IgD-negative memory B cell (primary cell): Measurements from ENCODE around the gene KDM6B. TPM values are rescaled to one million over a fixed set of nuclear protein-coding genes. Genes with fewer than 3 reads are reported as not detected.
"Not testable (repeated sequence)": the region's sequence is repeated elsewhere in the genome, so short reads cannot be mapped to it uniquely, and the experiment has no call there.

ENCODE experiments used
- H3K27ac Mint-ChIP-seq, 3 donors: one replicate each; pipeline ENCODE4 v1.8.0; 2020 to 2022; ENCODE audit warnings: mild to moderate bottlenecking in 3 of 3, mixed read lengths in 3 of 3, moderate library complexity in 1 of 3
- H3K27me3 Mint-ChIP-seq: one replicate; pipeline ENCODE4 v1.8.0; 2021; ENCODE audit warnings: mixed read lengths
- H3K36me3 Mint-ChIP-seq: one replicate; pipeline ENCODE4 v1.8.0; 2020; ENCODE audit warnings: mild to moderate bottlenecking, mixed read lengths
- H3K4me1 Mint-ChIP-seq, 3 donors: one replicate each; pipeline ENCODE4 v1.8.0; 2020 to 2022; ENCODE audit warnings: mixed read lengths in 3 of 3, mild to moderate bottlenecking in 1 of 3
- H3K4me3 Mint-ChIP-seq, 4 donors: one replicate each; pipeline ENCODE4 v1.8.0; 2020 to 2022; ENCODE audit warnings: mild to moderate bottlenecking in 4 of 4, mixed read lengths in 4 of 4, moderate library complexity in 3 of 4
- H3K9me3 Mint-ChIP-seq, 3 donors: one replicate each; pipeline ENCODE4 v1.8.0; 2020 to 2021; ENCODE audit warnings: mixed read lengths in 3 of 3, mild to moderate bottlenecking in 1 of 3
- polyA plus RNA-seq: library from polyadenylated mRNA; unstranded; fragments of 300-500 nt; fragmentation: Illumina TruSeq; gene quantifications from one replicate; pipeline ENCODE4 v1.2.3, GENCODE V29; 2021

Gene KDM6B
- polyA plus RNA-seq = 1.9 TPM

- Mint-ChIP-seq H3K27ac (peak within 1 kb of the TSS; percentile 99 to 100 (median 99)), H3K36me3 (no peaks in the 10 kb centered on the region), H3K4me1 (peaks cover 18 to 29% (median 25%) of the 10 kb centered on the region in 3 donors), H3K4me3 (peak within 1 kb of the TSS; percentile 93 to 100 (median 97)), H3K9me3 (no peaks in the 10 kb centered on the region), H3K27me3 (peaks cover 18% of the 10 kb centered on the region)
These were observed at the start of gene KDM6B for GRCh38 chr17:7833795-7834541. KDM6B (plus strand) TSS chr17:7834217; CDS start chr17:7845555, 11,338 bp downstream.

- H3K27ac Mint-ChIP-seq = no peak overlapping the region
- peaks cover 0 to 2% (median 0%) of the 10 kb centered on the region in 3 donors for H3K4me1 Mint-ChIP-seq
- H3K9me3 Mint-ChIP-seq = peaks cover 0 to 3% (median 0%) of the 10 kb centered on the region in 3 donors
- no peak overlapping the region for H3K4me3 Mint-ChIP-seq
- H3K27me3 Mint-ChIP-seq = peaks cover 11% of the 10 kb centered on the region
- no peaks in the 10 kb centered on the region for H3K36me3 Mint-ChIP-seq
These were observed 47.2 kb upstream of the KDM6B start for GRCh38 chr17:7786866-7787265.

GRCh38 chr17:7789131-7789530 lies 44.9 kb upstream of the KDM6B start:
- H3K9me3 Mint-ChIP-seq = no peaks in the 10 kb centered on the region
- no peak overlapping the region for H3K4me3 Mint-ChIP-seq
- H3K27me3 Mint-ChIP-seq = peaks cover 6% of the 10 kb centered on the region
- H3K27ac Mint-ChIP-seq = no peak overlapping the region
- no peaks in the 10 kb centered on the region for H3K36me3 Mint-ChIP-seq
- no peaks in the 10 kb centered on the region for H3K4me1 Mint-ChIP-seq

GRCh38 chr17:7790150-7790549 lies 43.9 kb upstream of the KDM6B start:
- Mint-ChIP-seq H3K27me3 (peaks cover 3% of the 10 kb centered on the region), H3K36me3 (no peaks in the 10 kb centered on the region)

GRCh38 chr17:7792611-7793010 lies 41.4 kb upstream of the KDM6B start:
- no peak overlapping the region for H3K27ac Mint-ChIP-seq

More at GRCh38 chr17:7790150-7790549, 43.9 kb upstream of the KDM6B start:
- H3K4me3 Mint-ChIP-seq = no peak overlapping the region
- no peak overlapping the region for H3K27ac Mint-ChIP-seq
- no peaks in the 10 kb centered on the region for H3K4me1 Mint-ChIP-seq
- H3K9me3 Mint-ChIP-seq = no peaks in the 10 kb centered on the region

GRCh38 chr17:7794075-7794663 lies 39.8 kb upstream of the KDM6B start:
- H3K9me3 Mint-ChIP-seq = no peaks in the 10 kb centered on the region

More at GRCh38 chr17:7792611-7793010, 41.4 kb upstream of the KDM6B start:
- peaks cover 4% of the 10 kb centered on the region for H3K27me3 Mint-ChIP-seq
- no peaks in the 10 kb centered on the region for H3K4me1 Mint-ChIP-seq
- no peaks in the 10 kb centered on the region for H3K9me3 Mint-ChIP-seq
- H3K36me3 Mint-ChIP-seq = no peaks in the 10 kb centered on the region
- H3K4me3 Mint-ChIP-seq = no peak overlapping the region

GRCh38 chr17:7797976-7798375 lies 36.0 kb upstream of the KDM6B start:
- peaks cover 18% of the 10 kb centered on the region for H3K27me3 Mint-ChIP-seq
- no peak overlapping the region for H3K4me3 Mint-ChIP-seq
- H3K36me3 Mint-ChIP-seq = no peaks in the 10 kb centered on the region
- H3K4me1 Mint-ChIP-seq = peaks cover 0 to 3% (median 2%) of the 10 kb centered on the region in 3 donors
- no peaks in the 10 kb centered on the region for H3K9me3 Mint-ChIP-seq
- H3K27ac Mint-ChIP-seq = no peak overlapping the region

More at GRCh38 chr17:7794075-7794663, 39.8 kb upstream of the KDM6B start:
- Mint-ChIP-seq H3K27ac (peak overlapping the region in 1 of 3 donors; percentile 91), H3K27me3 (peaks cover 13% of the 10 kb centered on the region), H3K36me3 (no peaks in the 10 kb centered on the region), H3K4me3 (peak overlapping the region in 1 of 4 donors; percentile 28), H3K4me1 (no peaks in the 10 kb centered on the region)

GRCh38 chr17:7798839-7799238 lies 35.2 kb upstream of the KDM6B start:
- H3K27me3 Mint-ChIP-seq = peaks cover 22% of the 10 kb centered on the region
- H3K36me3 Mint-ChIP-seq = no peaks in the 10 kb centered on the region
- peaks cover 0 to 5% (median 2%) of the 10 kb centered on the region in 3 donors for H3K4me1 Mint-ChIP-seq
- no peak overlapping the region for H3K27ac Mint-ChIP-seq
- H3K9me3 Mint-ChIP-seq = no peaks in the 10 kb centered on the region
- H3K4me3 Mint-ChIP-seq = no peak overlapping the region

GRCh38 chr17:7803981-7804380 lies 30.0 kb upstream of the KDM6B start:
- Mint-ChIP-seq H3K27ac (no peak overlapping the region), H3K9me3 (no peaks in the 10 kb centered on the region), H3K4me1 (peaks cover 0 to 5% (median 2%) of the 10 kb centered on the region in 3 donors)

GRCh38 chr17:7806587-7806986 lies 27.4 kb upstream of the KDM6B start:
- H3K9me3 Mint-ChIP-seq = no peaks in the 10 kb centered on the region
- H3K27me3 Mint-ChIP-seq = peaks cover 23% of the 10 kb centered on the region
- no peak overlapping the region for H3K4me3 Mint-ChIP-seq
- no peak overlapping the region for H3K27ac Mint-ChIP-seq
- peaks cover 0 to 3% (median 2%) of the 10 kb centered on the region in 3 donors for H3K4me1 Mint-ChIP-seq
- H3K36me3 Mint-ChIP-seq = no peaks in the 10 kb centered on the region

More at GRCh38 chr17:7803981-7804380, 30.0 kb upstream of the KDM6B start:
- H3K4me3 Mint-ChIP-seq = no peak overlapping the region
- H3K27me3 Mint-ChIP-seq = peaks cover 22% of the 10 kb centered on the region
- H3K36me3 Mint-ChIP-seq = no peaks in the 10 kb centered on the region

GRCh38 chr17:7807206-7807605 lies 26.8 kb upstream of the KDM6B start:
- Mint-ChIP-seq H3K9me3 (no peaks in the 10 kb centered on the region), H3K27ac (no peak overlapping the region), H3K4me3 (no peak overlapping the region), H3K27me3 (peaks cover 22% of the 10 kb centered on the region), H3K36me3 (no peaks in the 10 kb centered on the region), H3K4me1 (peaks cover 0 to 3% (median 2%) of the 10 kb centered on the region in 3 donors)

- no peaks in the 10 kb centered on the region for H3K9me3 Mint-ChIP-seq
- no peak overlapping the region for H3K4me3 Mint-ChIP-seq
- no peaks in the 10 kb centered on the region for H3K36me3 Mint-ChIP-seq
- no peaks in the 10 kb centered on the region for H3K4me1 Mint-ChIP-seq
- H3K27me3 Mint-ChIP-seq = peaks cover 10% of the 10 kb centered on the region
- H3K27ac Mint-ChIP-seq = no peak overlapping the region
These were observed 24.8 kb upstream of the KDM6B start for GRCh38 chr17:7809086-7809790.

GRCh38 chr17:7809791-7810343 lies 24.1 kb upstream of the KDM6B start:
- not testable (repeated sequence) for H3K4me1 Mint-ChIP-seq, H3K36me3 Mint-ChIP-seq, H3K4me3 Mint-ChIP-seq, H3K9me3 Mint-ChIP-seq, H3K27me3 Mint-ChIP-seq, H3K27ac Mint-ChIP-seq

- Mint-ChIP-seq H3K4me1 (no peaks in the 10 kb centered on the region), H3K27me3 (peaks cover 10% of the 10 kb centered on the region), H3K4me3 (no peak overlapping the region), H3K9me3 (no peaks in the 10 kb centered on the region), H3K27ac (no peak overlapping the region), H3K36me3 (no peaks in the 10 kb centered on the region)
These were observed 22.8 kb upstream of the KDM6B start for GRCh38 chr17:7811251-7811650.

GRCh38 chr17:7814969-7815368 lies 19.0 kb upstream of the KDM6B start:
- Mint-ChIP-seq H3K9me3 (no peaks in the 10 kb centered on the region), H3K4me3 (no peak overlapping the region), H3K27ac (no peak overlapping the region), H3K36me3 (peaks cover 1% of the 10 kb centered on the region), H3K27me3 (no peaks in the 10 kb centered on the region), H3K4me1 (no peaks in the 10 kb centered on the region)
